Kidney capillary endothelial cell (primary cell): Measurements from ENCODE around the gene BARHL2.
A peak's percentile ranks its signal among the peaks of the same experiment; 100 is the strongest.

Source experiments
- DNase-seq: peaks from one replicate; pipeline ENCODE4 v3.0.0-alpha.2; 2018; ENCODE audit warnings: low spot score

BARHL2 gene

GRCh38 chr1:90724926-90725656 lies 8.0 kb upstream of the BARHL2 start:
- DNase-seq: no peak

DNA sequence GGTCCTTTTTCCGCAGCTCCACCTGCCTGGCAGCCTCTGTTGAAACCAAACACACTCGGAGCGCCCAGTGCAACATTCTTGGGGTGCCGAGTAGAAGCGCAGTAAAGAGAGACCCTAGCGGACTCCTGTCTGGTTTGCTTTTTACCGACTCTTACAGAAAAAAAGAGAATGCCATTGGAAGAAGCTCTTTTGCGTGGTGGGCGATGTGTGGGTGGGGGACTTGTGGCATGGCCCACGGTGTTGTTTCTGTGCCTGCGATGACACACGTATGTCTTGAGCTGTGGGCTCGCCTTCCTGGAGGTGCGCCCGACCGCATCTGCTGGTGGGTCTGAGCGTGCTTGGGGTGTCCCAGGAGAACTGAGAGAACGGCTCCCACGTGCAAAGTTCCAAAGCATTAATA lies 7.3 kb upstream of the BARHL2 start:
- DNase-seq: no peak

- DNase-seq: no peak
Measured at GRCh38 chr1:90723590-90724108, 6.5 kb upstream of the BARHL2 start.

DNA sequence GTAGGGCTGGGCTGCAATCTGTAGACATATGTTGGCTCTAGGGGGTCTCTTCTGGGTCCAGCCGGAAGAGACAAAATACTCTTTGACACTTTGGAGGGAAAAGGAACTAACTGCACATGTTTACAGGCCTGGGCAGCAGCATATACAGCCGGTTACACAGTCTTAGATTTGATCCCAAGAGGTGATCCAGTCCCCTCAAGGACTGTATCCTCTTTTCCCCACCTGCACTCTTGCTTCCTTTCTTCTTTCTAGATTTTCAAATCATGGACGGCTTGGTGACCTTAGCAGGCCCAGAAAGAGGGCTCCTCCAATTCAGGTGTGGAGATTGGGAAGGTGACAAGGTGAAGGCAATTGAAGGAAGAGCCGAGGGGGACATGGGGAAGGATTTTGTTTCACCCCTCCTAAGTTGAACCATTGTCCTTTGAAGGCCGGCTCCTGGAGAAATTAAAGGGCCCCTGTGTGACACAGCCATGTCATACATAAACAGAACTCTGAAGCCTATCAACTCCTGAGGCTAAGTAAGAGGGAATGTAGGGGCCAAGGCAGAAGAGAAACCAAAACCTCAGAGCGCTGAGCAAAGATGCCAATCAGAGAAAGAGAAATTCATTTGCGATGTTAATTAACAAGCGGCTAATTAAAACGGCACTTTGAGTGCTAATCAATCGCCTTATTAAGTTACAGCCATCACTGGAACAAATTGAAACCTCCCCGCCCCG lies 5.9 kb upstream of the BARHL2 start:
- DNase-seq: no peak

DNA sequence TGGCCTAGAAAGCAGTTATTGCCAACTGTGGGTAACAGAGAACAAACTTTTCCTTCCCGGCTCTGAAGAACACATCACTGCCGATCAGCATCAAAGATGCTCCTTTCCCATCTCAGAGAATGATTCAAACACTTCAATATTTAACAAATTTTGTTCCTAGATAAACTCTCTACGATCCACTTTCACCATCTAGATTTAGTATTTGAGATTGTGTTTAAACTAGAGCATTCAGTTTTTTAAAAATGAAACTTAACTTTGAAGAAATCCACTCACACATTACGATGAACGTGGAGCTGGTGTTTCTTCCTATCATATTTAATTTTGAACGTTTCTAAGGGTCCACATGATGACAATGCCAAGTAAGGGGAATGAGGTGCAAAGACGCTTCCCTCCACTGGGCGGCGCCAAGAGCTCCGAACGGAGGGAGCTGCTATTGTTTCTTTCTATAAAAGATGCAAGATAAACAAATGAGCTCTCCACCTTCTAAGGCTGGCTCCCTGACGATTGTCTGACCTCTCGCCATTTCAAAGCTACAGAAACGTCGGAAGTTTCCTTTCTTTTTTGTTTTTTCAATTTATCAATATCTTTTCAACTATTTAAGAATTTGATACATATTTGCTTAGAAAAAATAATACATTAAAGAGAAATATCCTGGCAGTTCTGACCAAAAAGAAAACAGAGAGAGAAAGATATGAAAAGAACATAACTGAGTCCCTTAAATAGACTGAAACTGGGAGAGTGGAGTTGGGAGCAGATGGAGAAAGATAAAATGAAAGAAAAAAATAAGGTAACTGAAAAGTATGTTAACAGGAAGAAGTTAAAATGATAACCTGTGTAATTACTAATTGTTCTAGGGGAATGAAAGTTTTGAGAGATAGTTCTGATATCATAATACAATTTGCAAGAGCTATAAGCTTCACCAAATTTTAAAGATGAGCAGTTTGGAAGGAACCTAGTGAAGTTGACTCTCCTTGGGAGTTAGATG lies 4.4 kb upstream of the BARHL2 start:
- peak; percentile 68 for DNase-seq

- DNase-seq: no peak
Measured at GRCh38 chr1:90720145-90720636, 3.1 kb upstream of the BARHL2 start.

DNA sequence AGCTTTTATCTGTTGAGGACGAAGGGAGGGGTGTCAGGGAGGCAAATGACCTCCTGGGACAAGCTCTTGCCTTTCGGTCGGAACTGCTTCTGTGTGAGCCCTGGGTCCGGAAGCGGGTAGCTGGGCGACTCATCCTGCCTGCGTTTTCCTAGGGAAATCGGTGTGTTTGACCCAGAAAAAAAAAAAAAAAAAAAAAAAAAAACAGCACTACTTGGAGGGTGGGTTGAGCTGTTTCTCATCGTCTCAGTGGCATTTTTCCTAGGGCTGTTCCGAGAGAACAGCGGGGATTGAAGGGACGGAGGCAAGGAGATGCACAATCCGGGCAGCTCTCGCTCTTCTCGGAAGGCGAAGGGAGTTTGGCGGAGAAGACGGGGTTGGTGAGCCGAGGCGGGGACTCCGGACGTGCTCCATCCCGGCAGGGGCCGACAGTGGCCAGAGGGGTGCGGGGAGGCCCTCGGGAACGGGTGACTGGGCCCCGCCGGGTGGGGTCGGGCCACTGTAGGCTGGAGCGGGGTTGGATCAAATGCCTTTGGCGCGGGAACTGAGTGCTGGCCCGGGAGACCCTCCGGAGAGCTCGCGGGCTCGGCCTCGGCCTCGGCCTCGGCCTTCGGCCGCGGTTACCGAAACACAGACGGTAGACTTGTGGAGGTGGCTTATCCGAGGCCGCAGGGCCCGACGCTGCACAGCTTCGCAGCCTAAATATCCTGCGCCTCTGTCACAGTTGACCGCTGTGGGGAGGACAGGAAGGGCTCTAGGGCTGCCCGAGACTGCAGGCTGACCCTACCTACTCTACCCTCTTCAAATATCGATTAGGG lies 2.4 kb upstream of the BARHL2 start:
- no peak for DNase-seq

DNA sequence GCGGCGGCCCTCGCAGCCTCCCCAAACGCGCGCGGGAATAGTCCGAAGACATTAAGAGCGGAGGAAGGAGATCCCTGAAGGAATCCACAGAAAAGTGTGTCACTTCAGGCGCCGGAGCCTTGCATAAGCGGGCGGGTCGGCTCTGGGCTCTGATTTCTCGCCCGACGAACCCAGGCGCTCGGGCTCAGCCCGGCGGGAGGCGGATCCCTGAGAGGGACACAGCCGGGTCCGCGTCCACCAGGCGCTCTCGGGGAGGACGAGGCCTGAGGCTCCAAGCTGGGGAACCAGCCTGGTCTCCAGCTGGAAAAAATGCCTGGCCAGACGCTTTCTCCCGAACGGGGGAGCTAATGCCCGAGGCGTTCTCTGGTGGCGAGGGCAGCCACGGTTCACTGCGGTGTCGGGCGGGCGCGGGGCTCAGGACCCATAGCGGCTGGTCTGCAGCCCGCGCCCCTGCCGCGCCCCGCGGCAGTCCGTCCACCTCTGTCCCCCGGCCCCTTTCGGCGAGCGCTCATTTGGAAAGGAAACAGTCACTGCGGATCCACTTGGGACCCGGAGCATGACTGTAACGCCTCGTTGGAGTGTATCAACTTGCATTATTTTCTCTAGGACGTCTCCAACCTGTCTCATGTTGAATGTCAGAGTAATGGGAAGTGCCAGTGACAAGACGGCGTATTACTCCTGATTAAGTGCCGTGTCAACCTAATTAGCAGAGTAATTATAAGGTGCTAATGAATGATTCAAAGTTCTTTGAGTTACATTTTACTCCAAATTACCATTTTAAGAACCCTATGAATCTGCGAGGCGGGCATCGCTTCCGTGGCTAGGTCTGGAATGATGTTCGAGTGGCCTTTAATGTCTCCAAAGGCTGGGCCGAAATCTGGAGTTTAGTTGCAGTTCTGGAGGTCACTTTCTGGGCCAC lies 1.6 kb upstream of the BARHL2 start:
- no peak for DNase-seq

DNA sequence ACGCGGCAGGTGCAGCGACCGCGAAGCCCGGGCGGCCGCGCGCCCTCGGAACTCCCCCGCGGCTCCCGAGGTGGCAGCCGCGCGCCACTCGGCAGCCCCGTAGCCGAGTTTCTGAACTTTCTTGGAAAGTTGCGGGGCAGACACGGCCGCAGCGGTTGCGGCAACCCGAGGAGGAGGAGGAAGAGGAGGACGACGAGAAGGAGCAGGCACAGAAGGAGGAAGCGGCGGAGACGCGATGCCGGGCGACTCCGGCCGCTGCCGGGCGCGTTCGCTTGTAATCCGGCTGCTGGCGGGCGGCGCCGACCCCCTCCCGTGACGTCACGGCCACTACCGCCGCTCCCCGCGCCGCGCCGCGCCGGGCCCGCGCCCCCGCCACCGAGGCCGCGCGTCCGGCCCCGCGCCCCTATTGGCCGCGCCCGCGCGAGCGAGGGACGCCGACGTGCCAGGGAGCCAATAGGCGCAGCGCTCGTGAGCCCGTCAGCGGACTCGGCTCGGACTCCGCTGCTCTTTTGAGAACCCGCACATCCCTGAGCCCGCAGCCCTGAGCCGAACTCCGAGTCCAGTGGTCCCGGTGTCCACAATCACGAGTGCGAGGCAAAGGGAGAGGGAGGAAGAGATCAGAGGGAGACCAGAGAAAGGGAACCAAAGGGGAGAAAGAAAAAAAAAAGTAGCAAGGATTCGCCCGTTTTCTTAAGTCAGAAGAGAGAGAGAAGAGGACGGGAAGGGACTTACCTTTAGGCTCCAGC lies 736 bp upstream of the BARHL2 start:
- DNase-seq: no peak

DNA sequence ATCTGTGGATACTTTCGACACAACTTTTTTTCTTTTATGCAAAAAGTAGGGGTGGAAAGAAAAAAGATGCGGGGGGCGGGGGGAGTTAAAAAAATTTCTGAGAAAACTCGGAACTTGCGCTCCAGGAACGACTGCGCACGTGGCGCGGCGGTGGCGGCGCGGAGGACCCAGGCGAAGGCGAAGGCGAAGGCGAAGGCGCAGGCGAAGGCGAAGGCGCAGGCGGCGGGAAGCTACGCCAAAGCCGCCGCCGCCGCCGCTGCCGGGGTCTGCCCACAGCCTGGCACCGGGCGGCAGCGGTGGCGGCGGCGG lies 208 bp upstream of the BARHL2 start:
- DNase-seq: no peak

DNA sequence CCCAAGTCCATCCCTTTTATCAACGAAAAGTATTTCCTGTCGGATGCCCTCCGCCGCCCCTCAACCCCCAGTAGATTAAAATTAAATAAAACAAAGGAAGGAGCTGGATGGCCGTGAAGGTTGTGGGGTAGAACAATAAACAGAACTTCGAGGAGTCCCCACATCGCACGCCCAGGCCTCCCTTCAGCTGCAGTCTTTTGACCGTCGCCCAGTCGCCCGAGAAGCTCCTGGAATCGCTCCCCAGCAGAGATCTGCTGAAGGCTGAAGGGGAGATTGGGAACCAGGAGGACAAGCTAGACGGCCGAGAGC lies 905 bp downstream of the BARHL2 start:
- no peak for DNase-seq

DNA sequence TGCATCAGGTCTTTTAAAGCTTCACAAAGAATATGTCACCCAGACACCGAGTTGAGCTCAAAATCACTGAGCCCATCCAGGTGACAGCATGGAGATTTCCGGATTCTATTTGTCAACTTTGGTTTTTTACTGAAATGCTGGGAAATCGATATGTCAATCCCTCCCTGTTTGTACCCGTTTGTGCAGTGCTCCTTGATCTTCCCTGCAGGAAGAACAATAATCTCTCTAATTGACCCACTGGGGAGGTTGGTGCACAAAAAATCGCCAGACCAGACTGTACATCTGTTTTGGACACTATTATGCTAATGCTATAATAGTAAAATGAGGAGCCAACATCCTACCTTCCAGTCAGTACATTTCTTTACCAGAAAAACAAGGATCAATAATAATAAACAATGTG lies 1.8 kb downstream of the BARHL2 start:
- DNase-seq: no peak

DNA sequence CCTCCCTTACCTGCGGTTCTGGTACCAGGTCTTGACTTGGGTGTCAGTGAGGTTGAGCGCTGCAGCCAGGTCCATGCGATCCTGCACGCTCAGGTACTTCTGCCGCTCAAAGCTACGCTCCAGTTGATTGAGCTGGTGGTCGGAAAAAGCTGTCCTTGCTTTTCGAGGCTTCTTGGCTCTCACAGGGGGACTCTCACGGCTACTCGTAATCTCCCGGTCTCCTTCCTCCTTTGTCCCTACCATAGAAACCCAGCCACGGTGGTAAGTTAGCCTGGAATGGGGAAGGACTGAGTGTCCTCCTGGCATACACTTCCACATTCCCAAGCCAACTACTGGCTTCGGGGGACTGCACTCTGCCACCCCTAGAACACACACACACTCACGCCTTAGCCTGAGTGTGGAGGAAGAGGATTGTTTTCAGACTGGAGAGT lies 2.6 kb downstream of the BARHL2 start:
- DNase-seq: no peak

DNA sequence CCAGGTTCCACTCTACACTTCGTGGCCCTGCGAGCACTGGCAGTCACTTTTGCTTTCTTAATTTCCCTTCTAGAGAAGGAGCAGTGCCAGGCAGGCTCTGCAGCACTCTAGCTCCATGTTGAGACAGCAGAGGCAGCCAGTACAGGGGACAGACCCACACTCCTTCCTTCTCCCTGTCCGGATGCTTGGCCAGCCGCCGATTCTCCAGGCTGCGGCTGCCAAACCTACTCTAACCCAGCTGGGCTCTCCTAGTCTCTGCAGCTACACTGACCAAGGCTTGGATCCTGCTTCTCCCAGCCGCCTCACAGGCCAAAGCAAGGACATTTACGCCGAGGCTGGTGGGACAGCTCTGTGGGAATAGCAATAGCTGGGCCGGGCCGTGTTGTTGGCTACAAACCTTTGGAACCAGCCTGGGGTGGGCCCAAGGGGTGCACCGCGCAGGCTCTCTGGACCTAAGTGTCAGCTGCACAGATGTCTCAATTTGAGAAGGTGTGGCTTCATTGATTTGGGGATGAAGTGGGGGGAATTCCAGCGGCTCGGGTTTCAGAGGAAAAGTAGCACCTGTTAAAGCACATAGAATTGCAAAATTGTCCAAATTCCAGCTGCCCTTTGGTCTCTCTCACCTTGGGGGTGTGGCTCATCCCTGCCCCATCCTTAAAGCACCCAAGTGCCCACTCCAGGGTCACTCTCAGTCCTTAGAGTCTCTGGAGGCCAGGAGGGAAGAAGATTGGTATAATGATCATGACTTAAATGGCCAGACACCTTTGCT lies 3.2 kb downstream of the BARHL2 start:
- DNase-seq: no peak

DNA sequence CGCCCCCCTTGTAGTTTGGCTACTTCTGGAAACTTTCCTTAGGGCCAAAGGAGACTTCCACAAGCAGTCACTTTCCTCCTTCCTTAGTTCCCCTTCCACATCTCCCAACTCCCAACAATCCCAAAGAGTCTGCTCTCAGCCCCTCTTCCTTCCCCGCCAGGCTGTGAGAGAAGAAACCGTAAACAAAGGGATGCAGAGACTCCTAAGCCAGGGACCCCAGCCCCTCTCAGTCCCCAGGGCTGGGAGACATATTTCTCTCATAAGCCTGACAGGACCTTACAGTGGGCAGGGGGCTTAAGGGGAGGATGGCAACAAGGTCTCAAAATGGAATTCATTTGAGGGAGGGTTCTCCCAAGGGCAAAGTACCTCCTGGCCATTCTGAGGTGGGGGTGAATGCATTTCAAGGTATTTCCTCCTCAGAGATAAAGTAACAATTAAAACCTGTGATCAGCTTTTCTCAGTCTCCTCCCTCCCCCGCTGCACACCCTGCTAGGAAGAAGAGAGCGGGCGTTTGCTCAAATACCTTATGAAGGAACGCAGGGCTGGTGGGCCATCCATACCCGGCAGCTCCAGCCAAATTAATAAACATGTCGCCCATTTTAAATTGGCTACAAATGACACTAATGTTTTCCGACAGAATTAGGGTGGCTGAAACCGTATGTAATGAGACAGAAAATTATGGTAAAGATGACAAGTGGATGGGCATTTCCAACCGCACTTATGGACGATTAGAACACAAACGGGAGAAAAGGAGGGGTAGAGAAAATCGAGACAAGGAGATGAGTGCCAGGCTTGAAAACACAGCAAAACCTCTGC lies 4.0 kb downstream of the BARHL2 start:
- no peak for DNase-seq

GRCh38 chr1:90712153-90712856 lies 4.8 kb downstream of the BARHL2 start:
- DNase-seq: no peak

DNA sequence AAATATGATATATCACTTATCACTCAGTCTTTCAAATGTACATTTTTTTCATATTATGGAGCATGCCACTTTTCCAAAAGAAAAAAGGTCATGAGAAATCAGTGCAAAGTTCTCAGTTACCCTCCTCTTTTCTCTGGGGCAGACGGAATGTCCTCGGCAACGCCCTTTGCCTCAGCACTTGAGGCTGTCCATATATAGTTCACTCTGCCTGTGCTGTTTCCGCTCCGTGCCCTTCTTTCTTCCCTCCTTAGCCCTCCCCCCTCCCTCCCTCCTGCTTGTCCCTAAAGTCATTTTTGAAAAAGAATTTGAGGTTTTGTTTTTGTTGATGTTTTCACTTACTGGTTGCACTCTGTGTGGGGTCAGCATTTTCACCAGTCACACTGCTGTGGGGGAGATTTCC lies 5.4 kb downstream of the BARHL2 start:
- no peak for DNase-seq
